PFSK-1 (cell line): Measurements from ENCODE around the gene LRRC46.

ENCODE experiments used
- FOXP2 ChIP-seq: optimal IDR thresholded peaks from 2 replicates; pipeline ENCODE3; 2011; ENCODE audit warnings: borderline replicate concordance, control low read depth, inconsistent platforms; ENCODE audit not compliant: insufficient read depth; ENCODE audit errors: extremely low read length, extremely low read depth
- POLR2AphosphoS5 ChIP-seq: IDR thresholded peaks from 2 replicates; pipeline ENCODE4 v1.6.1; 2012; ENCODE audit warnings: low read depth, mild to moderate bottlenecking, control low read depth, low read length, moderate library complexity
- SIN3A ChIP-seq: IDR thresholded peaks from 2 replicates; pipeline ENCODE4 v1.6.1; 2012; ENCODE audit warnings: mild to moderate bottlenecking, low read length, moderate library complexity, borderline replicate concordance; ENCODE audit not compliant: insufficient read depth
- TAF1 ChIP-seq: IDR thresholded peaks from 2 replicates; pipeline ENCODE4 v1.6.1; 2012; ENCODE audit warnings: low read length, control low read depth, borderline replicate concordance; ENCODE audit not compliant: insufficient read depth
- TF ChIP-seq, protein P1 (sequence below), 2 experiments: IDR thresholded peaks; 2 replicates each; pipeline versions ENCODE4 v1.6.1 to v1.8.0; 2011 to 2012; ENCODE audit warnings: low read depth in 2 of 2, low read length in 2 of 2, control low read depth in 1 of 2, inconsistent platforms in 1 of 2, mild to moderate bottlenecking in 1 of 2, moderate library complexity in 1 of 2; ENCODE audit not compliant: insufficient read depth in 1 of 2

Gene LRRC46

GRCh38 chr17:47840001-47840741 is 8.7 kb downstream of the LRRC46 start:
- TF ChIP-seq FOXP2, result no peak
- no peak for TF ChIP-seq TAF1
- no peak for TF ChIP-seq POLR2AphosphoS5
- TF ChIP-seq, protein P1, sequence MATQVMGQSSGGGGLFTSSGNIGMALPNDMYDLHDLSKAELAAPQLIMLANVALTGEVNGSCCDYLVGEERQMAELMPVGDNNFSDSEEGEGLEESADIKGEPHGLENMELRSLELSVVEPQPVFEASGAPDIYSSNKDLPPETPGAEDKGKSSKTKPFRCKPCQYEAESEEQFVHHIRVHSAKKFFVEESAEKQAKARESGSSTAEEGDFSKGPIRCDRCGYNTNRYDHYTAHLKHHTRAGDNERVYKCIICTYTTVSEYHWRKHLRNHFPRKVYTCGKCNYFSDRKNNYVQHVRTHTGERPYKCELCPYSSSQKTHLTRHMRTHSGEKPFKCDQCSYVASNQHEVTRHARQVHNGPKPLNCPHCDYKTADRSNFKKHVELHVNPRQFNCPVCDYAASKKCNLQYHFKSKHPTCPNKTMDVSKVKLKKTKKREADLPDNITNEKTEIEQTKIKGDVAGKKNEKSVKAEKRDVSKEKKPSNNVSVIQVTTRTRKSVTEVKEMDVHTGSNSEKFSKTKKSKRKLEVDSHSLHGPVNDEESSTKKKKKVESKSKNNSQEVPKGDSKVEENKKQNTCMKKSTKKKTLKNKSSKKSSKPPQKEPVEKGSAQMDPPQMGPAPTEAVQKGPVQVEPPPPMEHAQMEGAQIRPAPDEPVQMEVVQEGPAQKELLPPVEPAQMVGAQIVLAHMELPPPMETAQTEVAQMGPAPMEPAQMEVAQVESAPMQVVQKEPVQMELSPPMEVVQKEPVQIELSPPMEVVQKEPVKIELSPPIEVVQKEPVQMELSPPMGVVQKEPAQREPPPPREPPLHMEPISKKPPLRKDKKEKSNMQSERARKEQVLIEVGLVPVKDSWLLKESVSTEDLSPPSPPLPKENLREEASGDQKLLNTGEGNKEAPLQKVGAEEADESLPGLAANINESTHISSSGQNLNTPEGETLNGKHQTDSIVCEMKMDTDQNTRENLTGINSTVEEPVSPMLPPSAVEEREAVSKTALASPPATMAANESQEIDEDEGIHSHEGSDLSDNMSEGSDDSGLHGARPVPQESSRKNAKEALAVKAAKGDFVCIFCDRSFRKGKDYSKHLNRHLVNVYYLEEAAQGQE (IDR thresholded peaks at IDR 0.05; ENCODE audit: insufficient read depth in 1 of 2, low read depth in 2 of 2, low read length in 2 of 2), result no peak
- TF ChIP-seq SIN3A, result no peak

DNA sequence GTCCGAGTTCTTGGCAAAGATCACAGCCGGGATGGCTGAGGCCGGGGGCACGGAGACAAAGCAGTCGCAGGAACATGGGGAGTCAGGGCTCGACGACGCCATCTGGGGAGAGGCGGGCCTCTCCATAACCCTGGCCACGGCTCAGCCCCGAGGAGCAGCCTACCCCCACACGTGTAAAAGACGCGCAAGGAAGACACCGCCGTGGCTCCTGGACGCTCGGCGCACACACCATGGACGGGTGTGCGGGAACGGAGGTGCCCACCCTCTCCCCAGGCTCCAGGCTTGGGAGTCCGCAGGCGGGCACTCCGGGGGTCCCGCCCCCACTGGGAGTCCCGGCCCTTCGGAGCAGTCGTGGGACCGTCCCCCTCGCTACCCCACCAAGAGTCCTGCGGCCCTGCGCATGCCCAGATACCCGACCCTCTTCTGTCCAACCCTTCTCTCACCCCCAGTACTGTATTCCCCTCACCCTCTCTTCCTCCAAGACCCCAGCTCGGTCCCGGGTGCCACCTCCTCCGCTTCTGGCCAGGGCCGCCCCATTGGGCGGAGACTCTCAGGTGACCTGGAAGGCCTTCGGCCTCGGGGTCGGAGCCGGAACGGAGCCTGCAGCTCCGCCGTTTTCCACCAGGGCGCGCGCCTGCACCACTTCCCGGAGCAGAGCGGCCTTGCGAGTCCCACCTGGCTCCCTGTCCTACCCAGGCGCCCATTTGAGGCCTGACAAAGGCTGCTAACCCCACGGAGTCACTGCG is 9.4 kb downstream of the LRRC46 start, which contains the start of gene SCRN2:
Gene SCRN2, minus strand, starts transcription at position 532 of the 746 bp plus-strand sequence. Its CDS starts 430 bp downstream, at position 102.
- TF ChIP-seq POLR2AphosphoS5 (peak; percentile 60), SIN3A (no peak), FOXP2 (peak; percentile 41)

GRCh38 chr17:47841488-47842291 is 10.2 kb downstream of the LRRC46 start:
- no peak for TF ChIP-seq POLR2AphosphoS5
- no peak for TF ChIP-seq SIN3A
- TF ChIP-seq TAF1, result no peak
- no peak for TF ChIP-seq FOXP2
- TF ChIP-seq, protein P1 (IDR thresholded peaks at IDR 0.05; ENCODE audit: insufficient read depth in 1 of 2, low read depth in 2 of 2, low read length in 2 of 2), result no peak

- no peak for TF ChIP-seq FOXP2
- TF ChIP-seq, protein P1 (IDR thresholded peaks at IDR 0.05; ENCODE audit: insufficient read depth in 1 of 2, low read depth in 2 of 2, low read length in 2 of 2), result no peak
Observed at GRCh38 chr17:47843391-47843730, 11.9 kb downstream of the LRRC46 start.

- TF ChIP-seq TAF1 (no peak), SIN3A (no peak), FOXP2 (no peak), POLR2AphosphoS5 (no peak)
- TF ChIP-seq, protein P1 (IDR thresholded peaks at IDR 0.05; ENCODE audit: insufficient read depth in 1 of 2, low read depth in 2 of 2, low read length in 2 of 2), result no peak
Observed at GRCh38 chr17:47844227-47844626, 12.8 kb downstream of the LRRC46 start.
